GM23338 (cell line): ENCODE results near the gene RPS2.

Experiments
- CREB1 ChIP-seq: fragments of 250-450 bp; sonication (Bioruptor Pico); IDR thresholded peaks from 2 replicates; pipeline ENCODE4 v1.5.0; 2020; ENCODE audit warnings: low read depth, mild to moderate bottlenecking, moderate library complexity
- CTCF ChIP-seq, 2 experiments: fragments of 200-600 bp in 1 of 2; sonication (generic) in 1 of 2; conservative IDR thresholded peaks; 2 replicates each; pipeline versions ENCODE4 v1.5.1 to v1.6.1; 2016 to 2017; ENCODE audit warnings: antibody characterized with exemption in 2 of 2, low read depth in 2 of 2, mild to moderate bottlenecking in 2 of 2, moderate library complexity in 1 of 2
- ETS1 ChIP-seq: IDR thresholded peaks from 2 replicates; pipeline ENCODE4 v1.6.1; 2016; ENCODE audit warnings: antibody characterized with exemption
- EZH2 ChIP-seq: fragments of 200-600 bp; sonication (generic); IDR thresholded peaks from one replicate; pipeline ENCODE4 v1.8.0; 2017; ENCODE audit warnings: antibody characterized with exemption, mild to moderate bottlenecking, low read depth; ENCODE audit not compliant: unreplicated experiment
- EZH2phosphoT487 ChIP-seq: fragments of 200-600 bp; sonication (generic); IDR thresholded peaks from one replicate; pipeline ENCODE4 v1.8.1; 2018; ENCODE audit warnings: antibody characterized with exemption; ENCODE audit not compliant: unreplicated experiment
- JUNB ChIP-seq: IDR thresholded peaks from one replicate; pipeline ENCODE4 v1.6.1; 2016; ENCODE audit warnings: antibody characterized with exemption; ENCODE audit not compliant: unreplicated experiment
- NANOG ChIP-seq: IDR thresholded peaks from 2 replicates; pipeline ENCODE4 v1.6.1; 2016; ENCODE audit warnings: antibody characterized with exemption, borderline replicate concordance
- POLR2AphosphoS5 ChIP-seq: IDR thresholded peaks from 2 replicates; pipeline ENCODE4 v1.6.1; 2016; ENCODE audit warnings: antibody characterized with exemption, low read depth
- REST ChIP-seq: IDR thresholded peaks from one replicate; pipeline ENCODE4 v1.6.1; 2018; ENCODE audit warnings: antibody characterized with exemption; ENCODE audit not compliant: unreplicated experiment
- STAT1 ChIP-seq: IDR thresholded peaks from one replicate; pipeline ENCODE4 v1.6.1; 2016; ENCODE audit warnings: antibody characterized with exemption; ENCODE audit not compliant: unreplicated experiment
- ZNF114 ChIP-seq: fragments of 250-450 bp; sonication (Bioruptor Pico); IDR thresholded peaks from 2 replicates; pipeline ENCODE4 v1.5.0; 2020; ENCODE audit warnings: mild to moderate bottlenecking, moderate library complexity
- ZNF331 ChIP-seq: fragments of 250-450 bp; sonication (Bioruptor Pico); IDR thresholded peaks from 2 replicates; pipeline ENCODE4 v1.5.0; 2020; ENCODE audit warnings: low read depth, mild to moderate bottlenecking, moderate library complexity
- ZNF462 ChIP-seq: fragments of 250-450 bp; sonication (Bioruptor Pico); IDR thresholded peaks from 2 replicates; pipeline ENCODE4 v1.5.0; 2020; ENCODE audit warnings: mild to moderate bottlenecking, moderate library complexity

- TF ChIP-seq CTCF (conservative IDR thresholded peaks at IDR 0.05; ENCODE audit: low read depth in 2 of 2) (no peak), POLR2AphosphoS5 (no peak), JUNB (no peak), EZH2 (no peak), EZH2phosphoT487 (no peak), NANOG (no peak), CREB1 (no peak), ETS1 (no peak), REST (no peak), STAT1 (no peak), ZNF331 (CRISPR knock-in tag) (no peak), ZNF462 (no peak), ZNF114 (CRISPR knock-in tag) (no peak)
Observed at GRCh38 chr16:2001035-2001434, 36.4 kb upstream of the RPS2 start.
